ENCODE data around the gene NFASC. TPM values are rescaled to one million over a fixed set of nuclear protein-coding genes. Genes with fewer than 3 reads are reported as not detected.

The NFASC gene
- total RNA-seq, 1 donor from 2014 or later: 0.17 TPM

GRCh38 chr1:204863024-204863423 is 7.6 kb upstream of the NFASC start:
- no peak for DNase-seq

- no peak for DNase-seq
These were observed 6.9 kb upstream of the NFASC start for GRCh38 chr1:204863730-204864129.

- DNase-seq: no peak
These were observed 4.5 kb upstream of the NFASC start for GRCh38 chr1:204866051-204866596.

GRCh38 chr1:204867203-204867602 is 3.5 kb upstream of the NFASC start:
- no peak for DNase-seq

- DNase-seq: no peak
These were observed 2.9 kb upstream of the NFASC start for GRCh38 chr1:204867666-204868339.

GRCh38 chr1:204868340-204868700 is 2.3 kb upstream of the NFASC start:
- no peak for DNase-seq

GRCh38 chr1:204869097-204869496 is 1.6 kb upstream of the NFASC start:
- DNase-seq: no peak

GRCh38 chr1:204871405-204872037 is 859 bp downstream of the NFASC start:
- DNase-seq: no peak

GRCh38 chr1:204872262-204872881 is 1.7 kb downstream of the NFASC start:
- DNase-seq: no peak

GRCh38 chr1:204873176-204873575 is 2.5 kb downstream of the NFASC start:
- no peak for DNase-seq

- DNase-seq: no peak
These were observed 3.1 kb downstream of the NFASC start for GRCh38 chr1:204873714-204874113.

- DNase-seq: no peak
These were observed 3.6 kb downstream of the NFASC start for GRCh38 chr1:204874274-204874673.

- no peak for DNase-seq
These were observed 4.6 kb downstream of the NFASC start for GRCh38 chr1:204875255-204875654.

GRCh38 chr1:204878621-204879234 is 8.1 kb downstream of the NFASC start:
- no peak for DNase-seq

- no peak for DNase-seq
These were observed 8.7 kb downstream of the NFASC start for GRCh38 chr1:204879351-204879750.

- no peak for DNase-seq
These were observed 10.2 kb downstream of the NFASC start for GRCh38 chr1:204880906-204881305.

- no peak for DNase-seq
These were observed 11.8 kb downstream of the NFASC start for GRCh38 chr1:204882479-204882878.

GRCh38 chr1:204883405-204883804 is 12.7 kb downstream of the NFASC start:
- peak; percentile 8 for DNase-seq

GRCh38 chr1:204885288-204885711 is 14.6 kb downstream of the NFASC start:
- DNase-seq: no peak

- no peak for DNase-seq
These were observed 15.1 kb downstream of the NFASC start for GRCh38 chr1:204885790-204886189.

- no peak for DNase-seq
These were observed 17.2 kb downstream of the NFASC start for GRCh38 chr1:204887846-204888245.

- no peak for DNase-seq
These were observed 17.6 kb downstream of the NFASC start for GRCh38 chr1:204888294-204888693.

- DNase-seq: no peak
These were observed 19.2 kb downstream of the NFASC start for GRCh38 chr1:204889681-204890383.
